GM12891 (cell line): ENCODE measurements around the gene ARMH3.

ENCODE experiments used
- PAX5 ChIP-seq: IDR thresholded peaks from 2 replicates; pipeline ENCODE4 v1.6.1; 2011; ENCODE audit warnings: low read length, moderate library complexity, mild to moderate bottlenecking; ENCODE audit not compliant: insufficient read depth, severe bottlenecking
- POLR2A ChIP-seq: IDR thresholded peaks from 2 replicates; pipeline ENCODE4 v1.6.1; 2011; ENCODE audit warnings: low read depth, low read length, control low read depth
- POLR2AphosphoS5 ChIP-seq: IDR thresholded peaks from 2 replicates; pipeline ENCODE4 v1.6.1; 2011; ENCODE audit warnings: low read depth, low read length, control low read depth
- POU2F2 ChIP-seq: IDR thresholded peaks from 2 replicates; pipeline ENCODE4 v1.6.1; 2011; ENCODE audit warnings: low read depth, mild to moderate bottlenecking, control low read depth, low read length, moderate library complexity
- SPI1 ChIP-seq: IDR thresholded peaks from 2 replicates; pipeline ENCODE4 v1.6.1; 2011; ENCODE audit warnings: low read depth, low read length, control low read depth
- TAF1 ChIP-seq: IDR thresholded peaks from 2 replicates; pipeline ENCODE4 v1.6.1; 2011; ENCODE audit warnings: low read depth, low read length, control low read depth

GRCh38 chr10:101938305-101939007, 117.5 kb downstream of the ARMH3 start:
- TF ChIP-seq POLR2AphosphoS5: no peak
- TF ChIP-seq POLR2A: no peak
- TF ChIP-seq PAX5: no peak
- peak; percentile 71 for TF ChIP-seq SPI1
- no peak for TF ChIP-seq TAF1
- TF ChIP-seq POU2F2: no peak
